GM12865 (cell line): Measurements from ENCODE around the gene FTCD.
A peak's percentile ranks its signal among the peaks of the same experiment; 100 is the strongest.
"Not testable (repeated sequence)": the region's sequence is repeated elsewhere in the genome, so short reads cannot be mapped to it uniquely, and the experiment has no call there.

Experiments used
- DNase-seq: peaks from one replicate; pipeline ENCODE4 v3.0.0; 2010; ENCODE audit warnings: low read depth
- H3K4me3 ChIP-seq: 2 replicates; pipeline ENCODE4 v1.5.1; 2011; ENCODE audit warnings: mild to moderate bottlenecking, low read depth, low read length, control low read depth
- TF ChIP-seq, protein P1 (sequence below): IDR thresholded peaks from 2 replicates; pipeline ENCODE4 v1.5.1; 2011; ENCODE audit warnings: low read length, control low read depth, low read depth, inconsistent platforms; ENCODE audit not compliant: insufficient read depth; ENCODE audit errors: missing control alignments

The FTCD gene

DNA sequence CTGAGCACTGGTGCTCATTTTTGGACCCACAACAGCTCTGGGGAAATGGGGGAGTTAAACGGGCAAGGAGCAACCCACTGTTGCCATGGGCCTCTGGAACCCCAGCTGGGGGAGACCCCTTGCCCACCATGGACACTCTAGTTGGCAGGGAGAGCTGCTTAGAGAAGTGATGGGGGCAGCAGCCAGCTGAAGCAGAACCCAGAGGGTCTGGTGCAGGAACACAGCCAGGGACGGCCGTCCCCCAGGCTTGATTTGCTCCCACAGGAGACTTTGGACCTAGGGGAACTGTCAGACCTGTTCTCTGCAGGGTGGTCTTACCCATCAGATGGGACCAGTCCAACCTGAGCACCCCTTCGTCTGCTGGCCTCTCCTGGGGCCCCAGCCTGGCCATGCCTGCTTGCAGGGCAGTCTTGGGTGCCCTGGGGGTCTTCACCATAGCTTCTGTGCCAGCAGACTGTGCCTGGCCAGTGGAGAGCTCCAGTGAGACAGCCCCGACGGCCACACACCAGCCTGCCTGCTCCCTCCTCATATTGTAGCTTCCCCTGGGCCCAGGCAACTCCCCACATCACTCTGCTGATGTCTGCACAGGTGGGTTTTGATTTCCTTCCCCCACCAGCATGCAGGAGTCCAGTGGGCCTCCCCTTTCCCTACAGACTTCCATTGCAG is 17.6 kb upstream of the FTCD start:
- no peak for DNase-seq
- no peak overlapping the region for H3K4me3 ChIP-seq
- TF ChIP-seq, protein P1, sequence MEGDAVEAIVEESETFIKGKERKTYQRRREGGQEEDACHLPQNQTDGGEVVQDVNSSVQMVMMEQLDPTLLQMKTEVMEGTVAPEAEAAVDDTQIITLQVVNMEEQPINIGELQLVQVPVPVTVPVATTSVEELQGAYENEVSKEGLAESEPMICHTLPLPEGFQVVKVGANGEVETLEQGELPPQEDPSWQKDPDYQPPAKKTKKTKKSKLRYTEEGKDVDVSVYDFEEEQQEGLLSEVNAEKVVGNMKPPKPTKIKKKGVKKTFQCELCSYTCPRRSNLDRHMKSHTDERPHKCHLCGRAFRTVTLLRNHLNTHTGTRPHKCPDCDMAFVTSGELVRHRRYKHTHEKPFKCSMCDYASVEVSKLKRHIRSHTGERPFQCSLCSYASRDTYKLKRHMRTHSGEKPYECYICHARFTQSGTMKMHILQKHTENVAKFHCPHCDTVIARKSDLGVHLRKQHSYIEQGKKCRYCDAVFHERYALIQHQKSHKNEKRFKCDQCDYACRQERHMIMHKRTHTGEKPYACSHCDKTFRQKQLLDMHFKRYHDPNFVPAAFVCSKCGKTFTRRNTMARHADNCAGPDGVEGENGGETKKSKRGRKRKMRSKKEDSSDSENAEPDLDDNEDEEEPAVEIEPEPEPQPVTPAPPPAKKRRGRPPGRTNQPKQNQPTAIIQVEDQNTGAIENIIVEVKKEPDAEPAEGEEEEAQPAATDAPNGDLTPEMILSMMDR, result no peak

DNA sequence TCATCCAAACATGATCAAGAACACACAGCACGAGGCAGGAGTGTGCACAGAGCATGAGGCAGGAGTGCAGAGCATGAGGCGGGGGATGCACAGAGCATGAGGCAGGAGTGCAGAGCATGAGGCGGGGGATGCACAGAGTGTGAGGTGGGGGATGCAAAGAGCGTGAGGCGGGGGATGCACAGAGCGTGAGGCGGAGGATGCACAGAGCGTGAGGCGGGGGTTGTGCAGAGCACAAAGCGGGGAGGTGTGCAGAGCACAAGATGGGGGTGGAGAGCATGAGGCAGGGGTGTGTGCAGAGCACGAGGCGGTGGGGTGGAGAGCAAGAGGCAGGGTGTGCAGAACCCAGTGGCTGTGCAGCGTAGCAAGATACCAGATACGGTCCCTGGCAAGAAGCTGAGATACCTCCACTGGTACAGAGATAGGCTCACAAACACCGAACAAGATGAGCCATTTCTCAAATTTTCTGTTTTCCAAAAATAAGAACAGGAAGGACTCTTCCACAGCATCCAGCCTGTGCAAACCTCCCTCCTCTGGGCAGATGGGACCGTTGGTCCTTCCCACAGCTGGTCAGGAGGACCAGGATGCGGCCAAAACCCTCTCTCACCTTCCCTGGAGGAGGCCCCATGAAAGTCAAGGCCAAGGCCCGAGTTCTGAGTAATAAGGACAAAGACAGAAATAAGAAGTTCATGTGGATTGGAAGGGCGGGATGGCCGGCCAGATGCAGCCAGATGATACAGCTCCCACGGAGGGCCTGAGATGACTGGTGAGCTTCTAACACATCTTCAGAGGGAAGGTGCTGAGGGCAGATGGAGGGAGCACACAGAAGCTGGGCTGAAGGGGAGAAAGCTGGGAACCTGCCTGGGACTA is 16.9 kb upstream of the FTCD start:
- DNase-seq, result no peak
- TF ChIP-seq, protein P1, result no peak
- no peak overlapping the region for H3K4me3 ChIP-seq

DNA sequence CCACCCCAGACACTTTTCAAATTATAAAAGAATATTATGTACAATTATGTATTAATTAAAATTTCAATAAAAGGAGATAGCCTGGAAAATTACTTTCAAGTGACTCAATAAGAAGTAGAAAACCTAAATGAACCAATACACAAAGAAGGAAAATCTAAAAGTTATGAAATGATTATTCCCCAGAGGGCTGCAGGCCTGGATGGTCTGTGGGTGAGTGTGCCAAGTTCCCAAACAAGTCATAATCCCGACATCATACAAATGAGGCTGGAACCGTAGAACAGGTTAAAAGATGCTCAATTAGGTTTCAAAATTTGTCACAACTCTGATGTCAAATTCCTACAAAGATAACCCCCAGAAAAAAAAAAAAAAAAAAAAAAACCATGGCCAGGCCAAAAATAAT is 16.2 kb upstream of the FTCD start:
- H3K4me3 ChIP-seq, result no peak overlapping the region
- TF ChIP-seq, protein P1, result no peak
- no peak for DNase-seq

DNA sequence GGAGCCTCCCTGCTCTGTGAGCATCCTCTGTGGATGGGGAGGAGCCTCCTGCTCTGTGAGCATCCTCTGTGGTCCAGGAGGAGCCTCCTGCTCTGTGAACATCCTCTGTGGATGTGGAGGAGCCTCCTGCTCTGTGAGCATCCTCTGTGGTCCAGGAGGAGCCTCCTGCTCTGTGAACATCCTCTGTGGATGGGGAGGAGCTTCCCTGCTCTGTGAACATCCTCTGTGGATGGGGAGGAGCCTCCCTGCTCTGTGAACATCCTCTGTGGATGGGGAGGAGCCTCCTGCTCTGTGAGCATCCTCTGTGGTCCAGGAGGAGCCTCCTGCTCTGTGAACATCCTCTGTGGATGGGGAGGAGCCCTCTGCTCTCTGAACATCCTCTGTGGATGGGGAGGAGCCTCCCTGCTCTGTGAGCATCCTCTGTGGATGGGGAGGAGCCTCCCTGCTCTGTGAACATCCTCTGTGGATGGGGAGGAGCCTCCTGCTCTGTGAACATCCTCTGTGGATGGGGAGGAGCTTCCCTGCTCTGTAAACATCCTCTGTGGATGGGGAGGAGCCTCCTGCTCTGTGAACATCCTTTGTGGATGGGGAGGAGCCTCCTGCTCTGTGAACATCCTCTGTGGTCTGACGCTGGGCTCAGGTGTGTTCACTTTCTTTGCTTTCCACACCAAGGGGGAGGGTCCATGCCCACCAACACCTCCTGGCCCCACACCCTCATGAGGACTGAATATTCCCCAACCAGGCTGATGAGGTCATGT is 15.2 kb upstream of the FTCD start:
- H3K4me3 ChIP-seq, result not testable (repeated sequence)
- peak; percentile 0 for DNase-seq

DNA sequence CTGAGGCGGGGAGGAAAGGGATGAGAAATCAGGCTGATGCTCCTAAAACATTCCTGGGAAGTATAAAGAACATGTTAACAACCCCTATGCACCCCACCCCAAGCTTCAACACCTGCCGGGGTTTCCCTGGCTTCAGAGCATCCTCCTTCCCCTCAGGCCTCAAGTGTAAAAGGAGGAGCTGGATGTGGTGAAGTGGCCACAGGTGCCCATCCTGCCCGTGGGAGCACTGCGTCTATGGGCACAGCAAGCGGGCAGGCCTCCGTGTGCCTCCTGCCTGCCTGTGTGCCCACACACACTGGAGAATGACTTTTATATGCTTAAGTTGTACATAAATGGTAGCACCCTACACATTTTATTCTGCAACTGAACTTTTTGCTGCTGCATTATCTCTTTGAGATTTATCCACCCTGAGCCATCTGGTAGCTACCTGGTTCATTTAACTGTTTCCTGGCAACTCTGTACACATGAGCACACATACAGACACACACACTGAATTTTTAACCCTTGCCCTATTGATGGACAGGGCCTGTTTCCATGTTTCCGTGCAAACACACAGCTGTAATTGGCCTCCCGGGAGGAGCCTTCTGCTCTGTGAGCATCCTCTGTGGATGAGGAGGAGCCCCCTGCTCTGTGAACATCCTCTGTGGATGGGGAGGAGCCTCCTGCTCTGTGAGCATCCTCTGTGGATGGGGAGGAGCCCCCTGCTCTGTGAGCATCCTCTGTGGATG is 13.4 kb upstream of the FTCD start:
- no peak for DNase-seq
- TF ChIP-seq, protein P1, result no peak
- H3K4me3 ChIP-seq, result no peak overlapping the region

DNA sequence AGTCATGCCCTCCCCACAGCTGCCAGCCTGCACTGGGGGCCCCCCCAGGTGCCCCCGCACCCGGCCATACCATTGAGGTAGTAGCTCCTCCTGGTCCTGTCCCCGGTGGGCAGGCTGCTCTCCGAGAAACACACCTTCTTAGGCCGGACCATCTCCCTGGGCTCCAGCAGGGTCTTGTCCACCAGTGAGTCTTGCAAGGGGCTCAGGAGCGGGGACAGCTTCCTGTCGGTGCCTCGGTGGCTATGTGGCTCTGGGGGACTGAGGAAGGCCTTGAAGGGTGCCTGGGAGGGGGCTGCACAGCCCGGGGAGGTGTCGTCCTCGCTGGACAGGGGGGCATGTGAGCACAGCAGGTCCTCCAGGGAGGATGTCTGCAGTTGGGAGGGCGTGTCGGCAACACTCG is 12.9 kb upstream of the FTCD start:
- TF ChIP-seq, protein P1, result no peak
- DNase-seq, result no peak
- no peak overlapping the region for H3K4me3 ChIP-seq

DNA sequence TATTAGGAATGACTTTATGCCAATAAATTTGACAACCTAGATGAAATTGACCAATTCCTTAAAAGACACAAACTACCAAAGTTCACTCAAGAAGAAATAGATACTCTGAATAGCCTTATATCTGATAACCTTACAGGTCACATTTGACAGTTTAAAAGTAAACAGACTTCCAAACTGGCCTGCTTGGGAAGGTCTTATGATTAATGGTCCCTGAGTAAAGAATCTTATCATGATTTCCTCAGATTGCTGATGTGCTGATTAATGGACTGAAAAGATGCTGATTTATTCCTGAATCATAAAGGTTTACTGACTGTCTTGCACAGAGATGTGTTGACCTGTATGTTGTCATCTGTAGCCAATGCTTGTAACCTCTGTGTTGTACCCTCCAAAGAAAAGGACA is 9.7 kb upstream of the FTCD start:
- TF ChIP-seq, protein P1, result no peak
- no peak for DNase-seq
- no peak overlapping the region for H3K4me3 ChIP-seq
